ENCODE results near the gene BLMH.

Gene BLMH

DNA sequence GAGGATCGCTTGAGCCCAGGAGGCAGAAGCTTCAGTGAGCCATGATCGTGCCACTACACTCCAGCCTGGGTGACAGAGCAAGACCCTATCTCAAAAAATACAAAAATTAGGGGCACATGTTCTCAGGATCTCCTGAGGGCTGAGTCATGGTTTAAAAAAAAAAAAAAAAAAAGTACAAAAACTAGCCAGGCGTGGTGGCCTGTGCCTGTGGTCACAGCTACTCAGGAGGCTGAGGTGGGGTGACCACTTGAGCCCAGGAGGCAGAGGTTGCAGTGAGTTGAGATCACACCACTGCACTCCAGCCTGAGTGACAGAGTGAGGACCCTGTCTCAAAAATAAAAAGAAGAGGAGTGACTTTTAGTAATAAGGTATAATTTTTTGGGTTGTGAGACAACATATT is 16.9 kb downstream of the BLMH start:
- POLR2A ChIA-PET, result no interaction called here
- TF ChIP-seq SUZ12 (IDR thresholded peaks at IDR 0.05), result no peak
- TF ChIP-seq CTBP1 (IDR thresholded peaks at IDR 0.05; ENCODE audit: borderline replicate concordance), result no peak
- TF ChIP-seq LEF1 (IDR thresholded peaks at IDR 0.05; ENCODE audit: borderline replicate concordance), result no peak
- TF ChIP-seq FOXM1 (IDR thresholded peaks at IDR 0.05; ENCODE audit: borderline replicate concordance), result no peak
- TF ChIP-seq L3MBTL2 (conservative IDR thresholded peaks at IDR 0.05), result no peak
- no peak for TF ChIP-seq FOXK2 (IDR thresholded peaks at IDR 0.05)
- TF ChIP-seq HDGF (IDR thresholded peaks at IDR 0.05; ENCODE audit: borderline replicate concordance), result no peak
- TF ChIP-seq FOXA1 (IDR thresholded peaks at IDR 0.05), result no peak
- no peak for TF ChIP-seq ZNF384 (IDR thresholded peaks at IDR 0.05)
- TF ChIP-seq ELF4 (IDR thresholded peaks at IDR 0.05), result no peak
- TF ChIP-seq NFRKB (IDR thresholded peaks at IDR 0.05), result no peak
- no peak for TF ChIP-seq ARNT (IDR thresholded peaks at IDR 0.05)
- no peak for TF ChIP-seq SP1 (IDR thresholded peaks at IDR 0.05)
- TF ChIP-seq, protein P1, sequence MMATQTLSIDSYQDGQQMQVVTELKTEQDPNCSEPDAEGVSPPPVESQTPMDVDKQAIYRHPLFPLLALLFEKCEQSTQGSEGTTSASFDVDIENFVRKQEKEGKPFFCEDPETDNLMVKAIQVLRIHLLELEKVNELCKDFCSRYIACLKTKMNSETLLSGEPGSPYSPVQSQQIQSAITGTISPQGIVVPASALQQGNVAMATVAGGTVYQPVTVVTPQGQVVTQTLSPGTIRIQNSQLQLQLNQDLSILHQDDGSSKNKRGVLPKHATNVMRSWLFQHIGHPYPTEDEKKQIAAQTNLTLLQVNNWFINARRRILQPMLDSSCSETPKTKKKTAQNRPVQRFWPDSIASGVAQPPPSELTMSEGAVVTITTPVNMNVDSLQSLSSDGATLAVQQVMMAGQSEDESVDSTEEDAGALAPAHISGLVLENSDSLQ (IDR thresholded peaks at IDR 0.05), result no peak
- no peak for TF ChIP-seq BHLHE40 (IDR thresholded peaks at IDR 0.05; ENCODE audit: borderline replicate concordance)
- TF ChIP-seq TARDBP (IDR thresholded peaks at IDR 0.05), result no peak
- DNase-seq (ENCODE audit: extremely low spot score), result no peak
- CTCF ChIA-PET, result no interaction called here

DNA sequence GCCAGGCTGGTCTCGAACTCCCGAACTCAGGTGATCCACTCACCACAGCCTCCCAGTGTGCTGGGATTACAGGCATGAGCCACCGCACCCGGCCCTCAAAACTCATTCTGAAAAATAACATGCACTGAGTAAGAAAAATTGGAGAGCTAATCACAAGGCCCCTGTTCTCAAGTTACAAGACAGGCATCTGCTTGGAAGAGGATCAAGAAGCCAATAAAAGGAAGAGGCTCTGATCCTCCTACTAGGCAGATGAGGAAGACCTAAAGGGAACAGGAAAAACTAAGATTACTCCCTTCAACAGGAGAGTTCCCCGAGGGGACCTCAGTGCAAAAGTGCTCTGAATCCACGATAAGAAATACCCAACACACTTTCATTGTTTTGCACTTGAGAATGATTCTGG is 18.4 kb downstream of the BLMH start:
- TF ChIP-seq ELF4 (IDR thresholded peaks at IDR 0.05) (no peak), BHLHE40 (IDR thresholded peaks at IDR 0.05; ENCODE audit: borderline replicate concordance) (no peak), FOXM1 (IDR thresholded peaks at IDR 0.05; ENCODE audit: borderline replicate concordance) (no peak), ZNF384 (IDR thresholded peaks at IDR 0.05) (no peak), SUZ12 (IDR thresholded peaks at IDR 0.05) (no peak), FOXA1 (IDR thresholded peaks at IDR 0.05) (no peak), CTBP1 (IDR thresholded peaks at IDR 0.05; ENCODE audit: borderline replicate concordance) (no peak), FOXK2 (IDR thresholded peaks at IDR 0.05) (no peak), TARDBP (IDR thresholded peaks at IDR 0.05) (no peak), L3MBTL2 (conservative IDR thresholded peaks at IDR 0.05) (no peak), ARNT (IDR thresholded peaks at IDR 0.05) (no peak), HDGF (IDR thresholded peaks at IDR 0.05; ENCODE audit: borderline replicate concordance) (no peak), SP1 (IDR thresholded peaks at IDR 0.05) (no peak)
- TF ChIP-seq, protein P1 (IDR thresholded peaks at IDR 0.05), result no peak
- ChIA-PET CTCF (interaction anchor here (1.3 kb wide), 1 partner anchor 9 kb away, joined by 3 read pairs; no protein-coding TSS in a partner anchor), POLR2A (no interaction called here)
- DNase-seq (ENCODE audit: extremely low spot score), result no peak

DNA sequence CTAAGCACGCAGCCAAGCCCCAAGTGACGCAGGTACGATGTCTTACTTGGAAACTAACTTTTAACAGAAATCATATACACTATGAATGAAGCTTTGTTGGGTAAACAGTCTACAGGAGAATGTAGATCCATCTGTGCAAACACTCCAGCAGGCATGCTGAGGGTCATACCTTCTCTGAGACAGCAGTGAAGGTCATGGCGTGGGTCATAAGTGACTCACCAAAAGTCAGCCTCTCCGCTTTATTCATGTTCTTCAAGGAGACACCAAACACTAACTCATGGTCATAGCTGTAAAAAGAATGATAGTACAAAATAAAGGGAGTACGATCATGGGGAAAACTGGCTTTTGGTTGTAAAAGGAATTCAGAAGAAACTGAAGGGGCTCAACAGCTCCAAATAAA is 20.6 kb downstream of the BLMH start:
- DNase-seq (ENCODE audit: extremely low spot score), result no peak
- ChIA-PET CTCF (no interaction called here), POLR2A (interaction anchor here (1.6 kb wide), 1 partner anchor 20 kb away, joined by 6 read pairs; no protein-coding TSS in a partner anchor)
- TF ChIP-seq SUZ12 (IDR thresholded peaks at IDR 0.05) (no peak), TARDBP (IDR thresholded peaks at IDR 0.05) (no peak), NFRKB (IDR thresholded peaks at IDR 0.05) (no peak), SP1 (IDR thresholded peaks at IDR 0.05) (no peak), ELF4 (IDR thresholded peaks at IDR 0.05) (no peak), LEF1 (IDR thresholded peaks at IDR 0.05; ENCODE audit: borderline replicate concordance) (no peak), L3MBTL2 (conservative IDR thresholded peaks at IDR 0.05) (no peak), ARNT (IDR thresholded peaks at IDR 0.05) (no peak), FOXA1 (IDR thresholded peaks at IDR 0.05) (no peak)
- TF ChIP-seq, protein P1 (IDR thresholded peaks at IDR 0.05), result no peak

DNA sequence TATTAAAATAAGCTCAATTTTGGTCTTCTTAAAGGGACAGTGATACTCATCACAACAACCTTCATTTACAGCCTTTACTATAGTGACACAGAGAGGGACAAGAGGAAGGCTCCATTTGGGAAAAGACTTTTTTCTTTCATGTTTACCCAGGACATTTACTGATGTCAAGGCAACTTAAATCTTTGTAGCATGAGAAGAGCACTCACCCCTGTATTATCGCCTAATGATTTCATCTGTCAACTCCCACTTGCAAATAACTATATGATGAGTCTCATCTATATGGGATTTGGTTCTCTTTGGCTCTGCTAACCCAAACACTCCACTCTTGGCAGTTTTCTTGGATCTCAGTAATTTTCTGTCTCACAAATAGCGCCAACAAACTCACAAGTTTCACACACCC is 24.1 kb downstream of the BLMH start:
- TF ChIP-seq CTBP1 (IDR thresholded peaks at IDR 0.05; ENCODE audit: borderline replicate concordance), result no peak
- no peak for TF ChIP-seq SUZ12 (IDR thresholded peaks at IDR 0.05)
- no peak for TF ChIP-seq FOXK2 (IDR thresholded peaks at IDR 0.05)
- no peak for TF ChIP-seq TARDBP (IDR thresholded peaks at IDR 0.05)
- no peak for TF ChIP-seq ELF4 (IDR thresholded peaks at IDR 0.05)
- no peak for TF ChIP-seq FOXA1 (IDR thresholded peaks at IDR 0.05)
- no peak for DNase-seq (ENCODE audit: extremely low spot score)
- CTCF ChIA-PET, result interaction anchor here (1.2 kb wide), 1 partner anchor 164 kb away, joined by 3 read pairs; no protein-coding TSS in a partner anchor
- POLR2A ChIA-PET, result no interaction called here

DNA sequence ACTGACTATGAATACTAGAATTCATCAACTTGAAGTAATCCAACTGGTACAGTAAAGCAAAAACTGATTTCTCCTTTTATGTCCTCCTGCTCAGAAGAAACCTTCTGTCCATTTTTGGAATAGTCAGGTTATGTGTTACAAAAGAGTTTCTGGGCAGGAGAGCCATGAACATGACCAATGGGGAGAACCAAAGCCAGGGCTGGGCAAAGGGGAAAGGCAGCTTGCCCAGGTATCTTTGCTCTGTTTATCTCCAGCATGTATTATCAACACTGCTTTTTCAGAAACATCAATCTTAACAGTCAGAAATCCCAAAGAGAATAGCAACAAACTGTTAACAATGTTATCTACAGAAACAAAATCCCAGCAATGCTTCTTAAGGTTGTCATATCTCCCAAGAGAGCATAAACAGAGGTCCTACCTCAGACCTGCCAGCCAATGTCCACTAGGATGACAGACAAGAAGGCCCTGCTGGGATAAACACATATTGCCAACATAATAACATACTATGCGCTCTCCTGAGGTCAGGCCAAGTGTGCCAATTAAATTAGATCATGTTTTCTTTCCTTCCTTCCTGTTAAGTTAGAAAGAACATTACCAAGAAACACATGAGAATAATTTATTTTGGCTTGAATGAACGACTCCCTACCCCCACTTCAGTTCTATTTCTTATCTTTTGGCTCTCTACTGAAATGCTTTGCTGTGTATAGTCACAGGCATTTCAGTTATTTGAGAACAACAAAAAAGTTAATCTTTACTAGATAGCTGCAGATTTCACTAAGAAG is 28.0 kb downstream of the BLMH start:
- ChIA-PET POLR2A (no interaction called here), CTCF (no interaction called here)
- DNase-seq (ENCODE audit: extremely low spot score), result no peak
- TF ChIP-seq ELF4 (IDR thresholded peaks at IDR 0.05) (no peak), FOXM1 (IDR thresholded peaks at IDR 0.05; ENCODE audit: borderline replicate concordance) (no peak), BHLHE40 (IDR thresholded peaks at IDR 0.05; ENCODE audit: borderline replicate concordance) (no peak)

DNA sequence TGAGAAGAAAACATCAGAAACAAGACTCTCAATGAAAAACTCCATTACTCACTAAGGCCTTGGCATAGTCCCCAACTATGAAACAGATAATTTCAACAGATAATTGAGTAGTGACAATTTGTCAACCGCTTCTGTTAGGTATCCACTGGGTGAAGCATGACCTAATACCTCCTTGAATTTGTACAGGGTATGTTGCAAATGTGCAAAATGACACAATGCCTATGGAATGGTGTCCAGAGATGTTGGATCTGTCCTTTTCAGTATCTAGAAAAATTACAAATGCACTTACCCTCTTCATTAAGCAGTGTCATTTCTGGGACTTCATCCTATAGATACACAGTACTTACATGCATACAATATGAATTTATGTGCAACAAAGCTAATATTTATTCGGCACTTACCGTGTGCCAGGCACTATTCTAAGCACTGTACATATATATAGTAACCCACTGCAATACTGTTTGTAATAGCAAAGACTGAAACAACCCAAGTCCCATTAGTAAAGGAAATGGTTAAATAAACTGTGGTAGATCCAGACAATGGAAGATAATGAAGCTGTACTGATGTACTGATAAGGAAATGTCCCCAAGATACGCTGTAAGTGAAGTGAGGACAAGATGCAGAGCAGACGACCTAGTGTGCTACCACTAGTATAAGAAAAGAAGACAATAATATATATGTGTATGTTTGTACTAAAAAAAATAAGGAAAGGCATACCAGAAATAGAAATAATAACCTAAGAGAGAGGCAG is 34.8 kb downstream of the BLMH start:
- POLR2A ChIA-PET, result no interaction called here
- no peak for TF ChIP-seq CTBP1 (IDR thresholded peaks at IDR 0.05; ENCODE audit: borderline replicate concordance)
- TF ChIP-seq, protein P1 (IDR thresholded peaks at IDR 0.05), result no peak
- no peak for TF ChIP-seq BHLHE40 (IDR thresholded peaks at IDR 0.05; ENCODE audit: borderline replicate concordance)
- no peak for TF ChIP-seq SP1 (IDR thresholded peaks at IDR 0.05)
- TF ChIP-seq LEF1 (IDR thresholded peaks at IDR 0.05; ENCODE audit: borderline replicate concordance), result no peak
- no peak for TF ChIP-seq ARNT (IDR thresholded peaks at IDR 0.05)
- TF ChIP-seq TARDBP (IDR thresholded peaks at IDR 0.05), result no peak
- no peak for TF ChIP-seq FOXK2 (IDR thresholded peaks at IDR 0.05)
- TF ChIP-seq HDGF (IDR thresholded peaks at IDR 0.05; ENCODE audit: borderline replicate concordance), result no peak
- TF ChIP-seq NFRKB (IDR thresholded peaks at IDR 0.05), result no peak
- no peak for TF ChIP-seq ZNF384 (IDR thresholded peaks at IDR 0.05)
- no peak for TF ChIP-seq L3MBTL2 (conservative IDR thresholded peaks at IDR 0.05)
- TF ChIP-seq SUZ12 (IDR thresholded peaks at IDR 0.05), result no peak
- CTCF ChIA-PET, result interaction anchor here (0.6 kb wide), 2 partner anchors 15 to 80 kb away, joined by 3 read pairs; no protein-coding TSS in a partner anchor
- DNase-seq (ENCODE audit: extremely low spot score), result no peak
